Measurements from ENCODE around the gene SRPRB.
A peak's percentile ranks its signal among the peaks of the same experiment; 100 is the strongest.
"Not testable (repeated sequence)": the region's sequence is repeated elsewhere in the genome, so short reads cannot be mapped to it uniquely, and the experiment has no call there.

Gene SRPRB

DNA sequence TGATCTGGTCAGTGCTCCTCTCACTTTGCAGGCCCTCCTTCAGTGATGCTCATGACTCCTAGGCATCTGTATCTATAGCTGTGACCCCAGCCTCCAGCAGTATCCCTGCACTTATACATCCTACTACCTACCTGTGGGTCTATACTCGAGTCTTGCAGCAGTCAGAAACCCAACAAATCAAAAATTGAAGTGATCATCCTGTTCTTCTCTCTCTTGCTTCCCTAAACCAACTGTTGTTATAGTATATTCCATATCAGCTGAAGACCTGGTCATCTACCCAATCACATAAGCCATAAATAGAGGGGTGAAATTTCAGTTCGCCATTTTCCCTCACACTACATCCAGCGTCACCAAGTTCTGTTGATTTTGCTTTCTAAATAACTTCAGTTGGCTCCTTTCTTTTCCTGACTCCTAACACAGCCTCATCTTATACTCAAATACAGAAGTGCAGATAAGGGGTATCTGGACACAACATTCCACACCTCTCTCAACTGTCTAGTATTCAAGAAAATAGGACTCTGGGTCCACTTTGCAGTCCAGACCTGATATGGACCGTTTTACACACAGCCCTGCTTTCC lies 25.9 kb upstream of the SRPRB start:
- DNase-seq: no peak

GRCh38 chr3:133780756-133781155 lies 24.9 kb upstream of the SRPRB start:
- not testable (repeated sequence) for DNase-seq

- DNase-seq: no peak
Observed at GRCh38 chr3:133781570-133781969, 24.0 kb upstream of the SRPRB start.

- no peak for DNase-seq
Observed at GRCh38 chr3:133782454-133782853, 23.2 kb upstream of the SRPRB start.

DNA sequence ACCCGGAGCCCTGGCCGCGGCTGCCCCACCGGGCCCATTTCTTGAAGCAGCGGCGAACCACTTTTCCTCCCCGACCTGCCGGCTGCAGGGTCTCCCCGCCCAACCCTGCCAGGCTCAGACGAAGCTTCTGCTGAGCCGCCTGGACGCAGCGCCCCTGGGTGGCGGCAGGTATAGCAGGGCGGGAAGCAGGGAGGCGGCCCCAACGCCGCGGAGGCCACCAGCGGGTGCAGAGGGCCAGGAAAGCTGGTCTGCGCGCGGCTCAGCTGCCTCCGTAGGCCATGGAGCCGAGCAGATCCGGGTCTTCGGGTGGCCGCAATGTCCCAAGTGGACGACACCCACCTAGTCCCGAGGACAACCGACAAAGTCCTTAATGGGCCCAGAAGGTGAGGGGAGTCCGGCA lies 21.9 kb upstream of the SRPRB start:
- DNase-seq: no peak

DNA sequence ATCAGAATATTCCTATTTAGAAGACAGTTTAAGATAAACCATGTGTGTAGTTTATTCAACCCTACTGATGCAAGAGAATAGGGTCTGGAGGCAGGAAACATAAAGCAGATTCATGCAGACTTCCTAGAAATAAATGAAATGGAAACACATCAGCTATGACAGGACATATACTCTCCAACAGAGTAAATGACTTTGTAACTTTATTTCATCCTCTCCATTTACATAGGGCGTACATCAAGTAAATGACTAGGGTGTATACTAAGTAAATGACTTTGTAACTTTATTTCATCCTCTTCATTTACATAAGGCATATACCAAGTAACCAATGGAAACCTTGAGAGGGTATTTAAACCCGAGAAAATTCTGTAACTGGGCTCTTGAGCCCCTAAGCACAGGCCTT lies 17.6 kb upstream of the SRPRB start:
- no peak for DNase-seq

DNA sequence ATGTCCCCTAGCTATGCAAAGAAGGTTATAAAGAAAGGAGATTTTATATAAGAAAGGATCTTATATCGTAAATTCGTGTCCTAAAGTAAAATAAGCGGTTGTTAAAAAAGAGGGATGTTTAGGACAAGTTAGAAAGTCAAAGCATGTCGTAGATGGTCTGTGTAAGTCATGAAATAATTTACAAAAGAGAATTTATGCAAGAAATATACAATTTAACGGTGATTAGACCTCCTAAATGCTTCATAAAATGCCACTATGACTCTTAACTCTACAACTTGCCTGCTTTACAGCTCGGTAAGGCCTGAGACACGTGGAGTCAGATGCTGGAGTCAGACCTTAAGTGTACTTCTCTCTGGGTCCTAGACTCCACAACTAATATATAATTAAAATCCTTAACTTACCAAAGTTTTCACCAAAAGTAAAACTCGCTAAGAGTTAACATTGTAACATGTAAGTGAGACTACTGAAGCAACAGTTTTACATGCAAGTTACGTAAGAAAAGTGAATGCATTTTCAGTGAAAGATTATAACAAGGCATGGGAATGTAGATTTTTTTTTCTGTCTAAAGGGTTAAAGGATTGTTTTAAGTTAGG lies 13.3 kb upstream of the SRPRB start:
- DNase-seq: no peak

DNA sequence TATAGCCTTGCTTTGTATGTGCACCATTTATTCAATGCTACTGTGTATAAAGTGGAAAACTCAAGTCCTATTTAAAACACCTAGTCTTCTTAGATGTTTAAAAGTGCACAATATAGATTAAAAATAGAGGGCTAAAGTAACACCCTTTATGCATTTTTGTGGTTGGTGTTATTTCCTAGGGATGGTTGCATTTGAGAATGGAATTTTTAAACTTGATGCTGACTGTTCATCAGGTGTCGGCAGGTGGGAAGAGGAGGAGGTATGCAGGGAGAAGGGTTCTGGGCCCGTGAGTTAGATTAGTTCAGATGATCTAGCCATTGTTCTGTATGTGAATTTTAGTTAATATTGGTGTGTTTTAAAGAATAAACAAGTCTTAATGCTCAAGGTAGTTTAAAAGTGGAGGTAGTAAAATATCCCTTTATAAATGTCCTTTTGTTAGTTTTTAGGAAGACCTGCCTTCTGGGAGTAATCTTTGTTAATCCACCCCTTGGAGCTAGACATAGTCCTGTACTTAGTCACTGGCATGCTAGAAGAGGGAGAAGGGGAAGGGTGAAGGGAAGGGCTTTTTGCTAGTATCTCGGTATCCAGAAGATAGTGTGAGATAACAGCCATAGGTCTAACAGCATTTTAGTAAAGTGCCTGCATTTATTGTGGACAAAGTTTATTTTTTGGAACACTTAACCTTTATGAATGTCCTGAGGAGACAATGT lies 8.1 kb upstream of the SRPRB start:
- no peak for DNase-seq

DNA sequence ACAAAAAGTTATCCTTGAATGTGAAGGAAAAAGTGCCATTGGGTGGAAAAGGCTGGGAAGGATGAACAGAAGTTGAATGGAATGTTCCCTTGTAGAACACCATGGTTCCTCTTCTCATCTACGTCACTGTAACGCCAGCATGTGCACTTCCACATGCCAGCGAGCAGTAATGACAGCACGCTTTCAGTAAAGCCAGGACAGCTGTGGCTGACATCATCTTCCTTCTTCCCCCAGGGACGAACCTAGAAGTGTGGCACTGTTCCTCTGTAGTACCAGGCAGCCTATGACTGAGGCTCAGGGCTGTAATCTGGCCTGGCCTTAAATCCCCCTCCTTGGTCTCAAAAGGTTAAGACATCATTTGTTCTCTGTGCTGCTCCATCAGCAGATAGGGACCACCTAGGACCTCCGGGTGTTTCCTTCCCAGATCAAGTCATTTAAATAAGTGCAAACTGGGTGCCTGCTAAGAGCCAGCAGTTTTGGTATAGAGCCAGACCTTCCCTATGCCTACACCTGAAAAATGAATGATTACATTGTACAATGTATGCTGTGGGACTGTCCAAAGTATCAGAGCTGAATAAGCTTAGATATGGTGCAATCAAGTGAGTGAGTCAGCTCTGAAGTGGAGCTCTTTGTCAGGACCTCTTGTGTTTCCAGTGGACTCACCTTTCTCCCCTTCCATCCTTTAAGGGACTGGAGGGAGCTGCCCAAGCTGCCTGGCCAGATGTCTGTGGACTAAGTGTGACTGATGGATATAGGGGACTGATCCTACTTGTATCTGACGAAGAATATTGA lies 5.6 kb upstream of the SRPRB start:
- DNase-seq: peak; percentile 71 to 85 (median 75)

- DNase-seq: peak; percentile 8 to 60 (median 38)
Observed at GRCh38 chr3:133803469-133803868, 2.1 kb upstream of the SRPRB start.

DNA sequence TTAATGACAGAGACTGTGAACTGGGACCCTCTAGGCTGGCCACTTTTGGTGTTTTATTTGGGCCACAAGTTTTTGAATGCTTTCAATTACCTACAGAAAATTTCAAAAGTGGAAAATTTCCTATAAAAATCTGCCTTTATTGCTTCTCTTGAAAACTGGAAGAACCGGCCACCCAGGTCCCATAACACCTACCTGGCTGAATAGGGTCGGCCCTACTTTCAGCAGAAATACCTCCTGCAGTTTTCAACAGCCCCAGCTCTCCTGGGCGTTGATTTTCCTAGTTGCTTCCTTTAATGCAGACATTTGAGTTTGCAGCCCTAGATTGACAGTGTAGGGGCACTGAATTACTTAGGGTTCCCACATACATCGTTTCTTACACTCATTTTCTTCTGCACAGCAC lies 719 bp upstream of the SRPRB start:
- DNase-seq: no peak

- DNase-seq: no peak
Observed at GRCh38 chr3:133805384-133805701, 272 bp upstream of the SRPRB start.

GRCh38 chr3:133812872-133813271 lies 7.3 kb downstream of the SRPRB start:
- DNase-seq: no peak

DNA sequence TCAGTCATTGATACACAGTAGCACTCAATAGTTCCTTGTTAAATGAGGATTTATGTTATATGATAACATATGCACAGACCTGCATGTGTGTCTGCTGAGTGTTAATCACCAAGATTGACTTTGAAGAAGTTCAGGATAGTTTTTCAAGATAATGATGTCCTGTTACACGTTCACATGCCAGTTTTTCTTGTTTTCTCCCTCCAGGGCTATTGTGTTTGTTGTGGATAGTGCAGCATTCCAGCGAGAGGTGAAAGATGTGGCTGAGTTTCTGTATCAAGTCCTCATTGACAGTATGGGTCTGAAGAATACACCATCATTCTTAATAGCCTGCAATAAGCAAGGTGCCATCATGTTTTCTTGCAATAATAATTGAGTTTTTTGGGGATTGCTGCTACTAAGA lies 9.8 kb downstream of the SRPRB start:
- DNase-seq: no peak

- no peak for DNase-seq
Observed at GRCh38 chr3:133820129-133820528, 14.5 kb downstream of the SRPRB start.

GRCh38 chr3:133820889-133821675 lies 15.5 kb downstream of the SRPRB start:
- DNase-seq: no peak

DNA sequence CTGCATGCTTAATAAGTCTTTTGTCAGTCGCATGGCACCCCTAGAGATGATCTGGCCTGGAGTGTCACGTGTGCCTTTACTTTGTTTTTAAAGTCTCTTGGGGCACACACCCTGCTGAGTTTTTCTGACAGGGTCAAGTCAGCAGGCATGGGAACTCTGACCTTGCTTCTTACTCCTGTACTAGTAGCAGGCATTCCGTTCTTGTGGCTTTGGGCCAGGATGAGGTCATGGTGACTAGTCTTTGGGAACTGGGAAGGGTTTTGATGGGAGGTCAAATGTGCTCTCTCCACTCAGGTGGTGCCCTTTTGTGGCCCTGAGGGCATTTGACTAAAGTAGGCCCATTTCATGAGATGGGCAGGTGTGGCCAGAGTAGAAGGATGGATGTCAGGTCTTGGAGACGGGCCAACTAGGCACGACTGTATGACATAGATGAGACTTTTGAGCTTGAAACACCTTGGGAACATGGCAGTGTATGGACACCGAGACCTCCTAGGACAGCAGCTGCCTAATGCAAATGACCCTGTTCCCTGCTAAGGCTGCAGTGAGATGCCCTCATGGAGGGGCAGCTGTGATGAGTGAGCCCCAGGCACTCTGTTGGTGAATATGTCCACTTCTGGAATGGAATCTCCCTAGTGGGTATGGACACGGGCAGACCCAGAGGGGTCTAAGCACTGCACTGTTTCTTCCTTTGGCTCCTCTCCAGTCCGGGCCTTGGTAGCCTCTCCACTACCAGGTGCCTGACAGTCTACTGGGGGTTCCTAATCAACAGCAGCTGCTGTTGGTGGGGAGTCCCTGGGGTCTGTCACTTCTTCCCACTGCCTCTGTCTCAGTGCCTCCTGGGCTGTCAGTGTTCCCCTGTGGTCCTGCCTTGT lies 16.4 kb downstream of the SRPRB start:
- no peak for DNase-seq

DNA sequence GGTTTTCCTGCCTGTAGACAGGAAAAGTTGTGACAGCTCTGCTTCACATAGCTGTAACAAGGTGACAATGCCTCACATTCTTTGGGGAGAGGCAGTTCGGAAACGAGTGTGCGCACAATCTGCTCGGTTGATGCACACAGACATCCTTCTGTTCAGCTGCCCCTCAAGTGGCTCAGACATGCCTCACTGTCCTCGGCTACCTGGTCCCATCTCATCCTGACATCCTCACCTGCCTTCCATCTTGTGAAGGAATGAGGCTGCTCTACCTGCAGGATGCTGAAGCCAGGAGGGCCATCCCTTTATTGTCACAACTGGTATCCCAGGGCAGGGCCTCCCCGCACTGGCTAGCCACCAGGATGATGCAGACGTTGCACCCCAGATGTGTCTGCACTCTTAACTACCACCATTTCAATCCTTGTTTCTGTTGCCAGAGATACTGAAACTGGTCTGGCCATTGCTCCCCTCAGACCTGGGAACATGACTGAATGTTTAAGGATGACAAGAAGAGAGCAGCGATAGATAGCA lies 19.4 kb downstream of the SRPRB start:
- DNase-seq: no peak

DNA sequence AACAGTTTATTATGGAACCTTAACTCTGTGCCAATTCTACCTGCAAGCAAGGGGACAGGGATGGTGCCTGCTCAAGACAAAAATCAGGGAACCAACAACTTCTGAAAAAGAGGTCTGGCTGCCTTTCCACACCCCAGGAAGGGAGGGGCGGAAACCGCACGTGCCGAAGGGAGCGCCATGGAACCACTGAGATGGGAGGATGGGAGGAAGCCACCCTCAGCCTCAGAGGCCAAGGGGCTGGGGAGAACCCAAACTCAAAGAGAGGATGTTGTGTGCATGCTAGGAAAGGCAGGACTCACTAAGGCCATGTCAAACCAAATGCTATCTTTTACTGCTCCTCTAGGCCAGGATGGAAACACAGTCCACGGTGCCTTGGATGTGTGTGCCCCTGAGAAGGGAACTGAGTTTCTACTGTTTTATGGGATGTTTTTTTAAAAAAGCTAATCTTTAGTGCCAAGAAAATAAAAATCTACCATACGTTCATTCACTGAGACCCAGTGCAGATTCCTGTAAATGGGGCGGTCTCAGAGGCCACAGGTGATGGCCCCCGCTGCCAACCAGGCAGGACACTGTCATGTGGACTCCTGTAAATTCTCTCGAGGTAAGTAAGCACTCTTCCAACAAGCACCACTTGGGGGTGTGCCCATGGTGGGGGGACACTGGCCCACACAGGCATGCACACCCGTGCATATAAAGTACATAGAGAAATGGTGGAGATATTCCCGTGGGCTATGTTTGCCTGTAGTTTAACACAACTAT lies 20.5 kb downstream of the SRPRB start:
- no peak for DNase-seq

- no peak for DNase-seq
Observed at GRCh38 chr3:133827136-133827535, 21.5 kb downstream of the SRPRB start.

DNA sequence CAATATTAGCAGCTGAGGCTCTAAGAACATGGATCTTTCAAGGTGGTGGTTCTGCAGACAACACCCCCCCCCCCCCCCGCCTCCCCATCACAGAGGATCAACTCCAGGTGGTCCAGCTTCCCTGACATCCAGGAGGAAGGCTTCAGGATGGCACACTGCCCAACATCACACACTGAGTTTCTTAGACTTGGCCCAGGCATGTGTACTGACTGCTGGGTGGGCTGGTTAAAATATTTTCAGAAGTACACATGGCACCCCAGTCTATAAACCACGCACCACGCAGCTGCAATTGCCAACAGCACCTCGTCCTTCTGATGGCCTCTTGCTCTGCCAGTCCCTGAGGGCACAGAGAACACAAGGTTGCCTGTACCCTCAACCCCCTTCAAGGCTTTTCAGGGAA lies 22.1 kb downstream of the SRPRB start:
- no peak for DNase-seq
